22Rv1 (cell line): ENCODE data around the gene PRKRIP1.

Source experiments
- ZFX ChIP-seq: fragments of 450-650 bp; IDR thresholded peaks from 2 replicates; pipeline ENCODE4 v1.6.1; 2017; ENCODE audit warnings: antibody characterized with exemption, borderline replicate concordance
- TF ChIP-seq, protein P1 (sequence below): fragments of 450-650 bp; IDR thresholded peaks from 2 replicates; pipeline ENCODE4 v1.5.1; 2017; ENCODE audit warnings: mild to moderate bottlenecking

DNA sequence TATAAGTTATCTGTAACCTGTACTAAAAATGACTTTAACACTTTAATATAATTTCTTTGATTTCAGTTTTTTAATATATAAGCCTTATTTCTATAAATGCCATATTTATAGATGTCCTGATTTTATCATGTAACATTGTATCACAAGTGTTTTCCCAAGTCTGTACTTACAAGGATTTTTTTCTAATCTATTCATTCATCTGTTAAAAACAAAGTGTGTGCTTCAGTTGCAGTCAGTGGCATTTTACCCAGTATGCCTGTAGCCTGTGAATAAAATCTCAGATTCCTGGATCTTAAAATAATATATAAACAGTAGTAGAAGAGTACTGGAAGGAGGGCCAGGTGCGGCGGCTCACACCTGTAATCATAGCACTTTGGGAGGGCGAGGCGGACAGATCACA lies 17.4 kb downstream of the PRKRIP1 start:
- TF ChIP-seq, protein P1, sequence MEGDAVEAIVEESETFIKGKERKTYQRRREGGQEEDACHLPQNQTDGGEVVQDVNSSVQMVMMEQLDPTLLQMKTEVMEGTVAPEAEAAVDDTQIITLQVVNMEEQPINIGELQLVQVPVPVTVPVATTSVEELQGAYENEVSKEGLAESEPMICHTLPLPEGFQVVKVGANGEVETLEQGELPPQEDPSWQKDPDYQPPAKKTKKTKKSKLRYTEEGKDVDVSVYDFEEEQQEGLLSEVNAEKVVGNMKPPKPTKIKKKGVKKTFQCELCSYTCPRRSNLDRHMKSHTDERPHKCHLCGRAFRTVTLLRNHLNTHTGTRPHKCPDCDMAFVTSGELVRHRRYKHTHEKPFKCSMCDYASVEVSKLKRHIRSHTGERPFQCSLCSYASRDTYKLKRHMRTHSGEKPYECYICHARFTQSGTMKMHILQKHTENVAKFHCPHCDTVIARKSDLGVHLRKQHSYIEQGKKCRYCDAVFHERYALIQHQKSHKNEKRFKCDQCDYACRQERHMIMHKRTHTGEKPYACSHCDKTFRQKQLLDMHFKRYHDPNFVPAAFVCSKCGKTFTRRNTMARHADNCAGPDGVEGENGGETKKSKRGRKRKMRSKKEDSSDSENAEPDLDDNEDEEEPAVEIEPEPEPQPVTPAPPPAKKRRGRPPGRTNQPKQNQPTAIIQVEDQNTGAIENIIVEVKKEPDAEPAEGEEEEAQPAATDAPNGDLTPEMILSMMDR = no peak
- no peak for TF ChIP-seq ZFX
